GM21367 (cell line): ENCODE measurements around the gene WFDC9.
"Not testable (repeated sequence)": the region's sequence is repeated elsewhere in the genome, so short reads cannot be mapped to it uniquely, and the experiment has no call there.

Source experiments
- ATAC-seq: cut with Tn5 transposase; IDR thresholded peaks from one replicate; pipeline ENCODE4 v1.9.1; 2021; ENCODE audit not compliant: unreplicated experiment

WFDC9 gene

DNA sequence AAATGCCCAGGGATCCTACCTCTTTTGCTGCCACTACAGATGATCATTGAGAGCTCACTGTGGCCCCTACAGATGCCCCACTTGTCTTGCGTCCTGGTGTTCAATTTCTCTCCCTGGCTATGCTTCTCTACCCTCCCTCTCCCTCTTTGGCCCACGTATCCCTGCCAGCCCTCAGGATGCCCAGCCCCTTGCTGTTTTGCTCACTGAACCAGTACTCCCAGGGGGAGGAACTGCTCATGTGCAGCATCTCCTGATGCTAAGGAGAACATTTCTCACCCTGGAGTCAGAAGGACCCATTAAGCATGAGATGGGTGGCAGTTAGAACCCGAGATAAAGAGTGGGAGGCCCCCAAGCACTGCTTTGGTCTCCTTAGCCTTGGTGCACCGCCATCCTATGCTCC lies at the start of gene WFDC9:
Gene WFDC9 (minus strand): TSS at position 101 of the 400 bp plus-strand sequence. CDS start 21,103 bp downstream, outside the sequence.
- no peak for ATAC-seq

DNA sequence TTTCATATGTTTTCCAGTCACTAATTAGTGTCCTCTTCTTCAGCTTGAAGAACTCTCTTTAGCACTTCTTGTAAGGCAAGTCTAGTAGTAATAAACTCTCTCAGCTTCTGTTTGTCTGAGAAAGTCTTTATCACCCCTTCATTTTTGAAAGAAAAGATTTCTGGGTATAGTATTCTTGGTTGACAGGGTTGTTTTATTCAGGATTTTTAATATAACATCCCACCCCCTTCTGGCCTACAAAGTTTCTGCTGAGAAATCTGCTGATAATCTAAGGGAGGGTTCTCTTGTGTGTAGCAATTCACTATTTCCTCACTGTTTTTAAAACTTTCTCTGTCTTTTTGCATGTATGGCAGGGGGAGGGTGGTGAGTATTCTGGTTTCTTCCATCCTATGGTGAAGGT lies 48.6 kb upstream of the WFDC9 start:
- no peak for ATAC-seq

DNA sequence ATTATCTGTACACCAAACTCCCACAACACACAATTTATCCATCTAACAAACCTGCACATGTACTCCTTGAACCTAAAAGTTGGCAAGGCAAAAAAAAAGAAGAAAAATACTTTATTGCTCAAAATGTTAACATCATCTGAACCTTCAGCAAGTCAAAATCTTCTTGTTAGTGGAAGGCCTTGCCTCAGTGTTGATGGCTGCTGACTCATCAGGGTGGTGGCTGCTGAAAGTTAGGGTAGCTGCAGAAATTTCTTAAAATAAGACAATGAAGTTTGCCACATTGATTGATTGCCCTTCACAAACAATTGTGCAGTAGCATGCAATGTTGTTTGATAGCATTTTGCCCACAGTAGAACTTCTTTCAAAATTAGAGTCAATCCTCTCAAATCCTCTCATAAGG lies 41.7 kb upstream of the WFDC9 start:
- ATAC-seq, result no peak

DNA sequence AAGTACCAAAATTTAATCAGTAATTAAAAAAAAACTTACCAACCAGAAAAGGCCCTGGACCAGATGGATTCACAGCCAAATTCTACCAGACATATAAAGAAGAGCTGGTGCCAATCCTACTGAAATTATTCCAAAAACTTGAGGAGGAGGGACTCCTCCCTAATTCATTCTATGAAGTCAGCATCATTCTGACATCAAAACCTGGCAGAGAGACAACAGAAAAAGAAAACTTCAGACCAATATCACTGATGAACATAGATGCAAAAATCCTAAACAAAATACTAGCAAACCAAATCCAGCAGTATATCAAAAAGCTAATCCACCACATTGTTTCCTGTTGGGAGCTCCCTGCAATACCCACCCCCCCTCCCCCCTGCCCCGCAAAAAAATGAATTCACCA lies 39.1 kb upstream of the WFDC9 start, which contains the start of gene WFDC11:
Gene WFDC11 (minus strand): TSS at position 101 of the 400 bp plus-strand sequence. CDS start 19,639 bp downstream, outside the sequence.
- no peak for ATAC-seq

DNA sequence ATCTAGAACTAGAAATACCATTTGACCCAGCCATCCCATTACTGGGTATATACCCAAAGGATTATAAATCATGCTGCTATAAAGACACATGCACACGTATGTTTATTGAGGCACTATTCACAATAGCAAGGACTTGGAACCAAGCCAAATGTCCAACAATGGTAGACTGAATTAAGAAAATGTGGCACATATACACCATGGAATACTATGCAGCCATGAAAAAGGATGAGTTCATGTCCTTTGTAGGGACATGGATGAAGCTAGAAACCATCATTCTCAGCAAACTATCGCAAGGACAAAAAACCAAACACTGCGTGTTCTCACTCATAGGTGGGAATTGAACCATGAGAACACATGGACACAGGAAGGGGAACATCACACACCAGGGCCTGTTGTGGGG lies 26.0 kb upstream of the WFDC9 start:
- not testable (repeated sequence) for ATAC-seq

DNA sequence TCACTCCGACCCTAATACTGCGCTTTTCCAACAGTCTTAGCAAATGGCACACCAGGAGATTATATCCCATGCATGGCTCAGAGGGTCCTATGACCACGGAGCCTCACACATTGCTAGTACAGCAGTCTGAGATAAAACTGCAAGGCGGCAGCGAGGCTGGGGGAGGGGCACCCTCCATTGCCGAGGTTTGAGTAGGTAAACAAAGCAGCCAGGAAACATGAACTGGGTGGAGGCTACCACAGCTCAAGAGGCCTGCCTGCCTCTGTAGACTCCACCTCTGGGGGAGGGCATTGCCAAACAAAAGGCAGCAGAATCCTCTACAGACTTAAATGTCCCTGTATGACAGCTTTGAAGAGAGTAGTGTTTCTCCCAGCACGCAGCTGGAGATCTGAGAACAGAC lies 20.6 kb upstream of the WFDC9 start:
- ATAC-seq, result not testable (repeated sequence)

DNA sequence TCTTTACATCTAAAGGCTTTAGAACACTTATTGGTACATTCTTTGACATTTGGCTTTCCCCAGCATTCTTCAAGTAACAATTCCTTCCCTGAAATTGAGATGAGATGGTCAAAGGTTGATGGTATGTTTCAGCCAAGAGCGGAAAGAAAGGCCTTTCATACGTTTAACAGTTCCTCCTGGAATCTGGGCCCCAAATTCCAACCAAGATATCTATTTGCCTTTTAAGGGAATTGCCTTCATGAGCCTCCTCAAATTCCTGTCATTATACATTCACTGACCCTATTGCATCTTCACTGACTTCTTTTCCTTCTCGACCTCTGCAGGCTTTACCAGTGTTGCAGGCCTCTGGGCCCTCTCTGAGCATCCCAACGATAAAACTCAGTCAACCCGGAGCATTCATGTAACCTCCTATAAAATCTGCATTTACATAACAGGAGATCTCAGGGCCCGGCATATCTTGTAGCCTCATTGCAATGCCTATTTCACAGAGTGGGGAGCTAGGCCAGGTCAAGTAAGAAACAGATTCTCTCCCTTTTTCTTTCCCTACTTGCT lies 18.3 kb upstream of the WFDC9 start:
- no peak for ATAC-seq

DNA sequence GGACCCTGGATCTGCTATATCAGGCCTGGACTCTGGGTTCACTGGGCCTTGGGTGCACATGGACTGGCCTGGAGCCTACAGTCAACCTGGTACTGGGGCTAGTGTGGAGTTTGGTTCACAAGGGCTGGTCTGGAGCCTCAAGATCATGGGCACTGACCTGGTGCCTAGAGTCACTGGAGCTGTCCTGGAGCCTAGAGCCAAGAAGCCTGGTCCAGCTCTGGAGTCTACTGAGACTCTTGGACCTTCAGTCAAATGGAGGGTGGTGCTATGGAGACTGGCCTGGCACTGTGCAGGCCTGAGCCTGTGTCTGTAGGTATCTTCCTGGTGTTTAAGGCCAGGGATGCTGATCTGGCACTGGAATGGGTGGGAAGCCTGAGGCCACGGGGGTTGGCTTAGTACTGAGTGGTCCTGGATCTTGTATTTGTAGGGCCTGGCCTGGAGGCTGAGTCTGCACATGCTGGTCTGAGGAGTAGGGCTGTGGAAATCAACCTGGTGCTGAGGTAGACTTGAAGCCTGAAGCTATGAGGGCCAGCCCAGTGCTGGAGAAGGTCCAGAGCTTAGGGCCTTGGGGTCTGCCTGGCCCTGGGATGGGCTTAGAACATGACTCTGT lies 16.5 kb upstream of the WFDC9 start:
- no peak for ATAC-seq

DNA sequence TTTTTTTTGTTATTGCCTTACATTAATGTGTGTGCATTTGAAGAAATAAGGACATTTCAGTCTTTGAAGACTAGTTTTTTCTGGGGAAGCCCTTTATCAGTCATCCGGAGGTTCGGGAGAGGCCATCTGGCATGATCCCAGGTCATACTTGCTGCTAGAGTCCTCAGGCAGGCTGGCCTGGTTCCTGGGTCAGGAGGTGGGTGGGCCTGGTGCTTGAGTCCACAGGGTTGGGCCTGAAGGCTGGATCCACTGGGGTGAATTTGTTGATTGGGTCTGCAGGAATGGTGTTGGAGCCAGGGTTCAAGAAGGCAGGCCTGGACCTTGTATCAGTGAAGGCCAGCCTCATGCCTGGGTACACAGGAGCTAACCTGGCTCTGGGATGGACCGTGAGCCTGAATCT lies 15.8 kb upstream of the WFDC9 start:
- ATAC-seq, result no peak

DNA sequence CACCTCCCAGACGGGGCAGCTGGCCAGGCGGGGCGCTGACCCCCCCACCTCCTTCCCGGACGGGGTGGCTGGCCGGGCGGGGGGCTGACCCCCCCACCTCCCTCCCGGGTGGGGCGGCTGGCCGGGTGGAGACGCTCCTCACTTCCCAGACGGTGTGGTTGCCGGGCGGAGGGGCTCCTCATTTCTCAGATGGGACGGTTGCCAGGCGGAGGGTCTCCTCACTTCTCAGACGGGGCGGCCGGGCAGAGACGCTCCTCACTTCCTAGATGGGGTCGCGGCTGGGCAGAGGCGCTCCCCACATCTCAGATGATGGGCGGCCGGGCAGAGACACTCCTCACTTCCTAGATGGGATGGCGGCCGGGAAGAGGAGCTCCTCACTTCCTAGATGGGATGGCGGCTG lies 14.8 kb upstream of the WFDC9 start:
- ATAC-seq, result not testable (repeated sequence)

DNA sequence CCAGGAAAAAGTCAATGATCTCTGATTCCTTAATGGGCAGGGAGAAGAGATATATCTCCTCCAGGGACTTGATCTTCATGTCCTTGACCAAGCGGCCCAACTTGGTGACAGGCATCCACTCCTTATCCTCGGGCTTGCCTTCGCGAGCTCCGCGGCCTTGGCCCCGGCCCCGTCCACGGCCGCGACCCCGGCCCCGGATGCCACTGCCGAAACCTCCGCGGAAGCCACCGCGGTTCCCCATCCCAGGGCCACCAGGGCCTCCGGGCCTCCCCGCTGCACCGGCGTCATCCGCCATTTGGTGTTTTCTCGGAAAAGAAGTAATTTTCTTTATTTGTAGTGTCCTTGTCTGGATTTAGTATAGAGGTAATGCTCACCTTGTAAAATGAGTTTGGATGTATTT lies 10.0 kb upstream of the WFDC9 start:
- not testable (repeated sequence) for ATAC-seq

DNA sequence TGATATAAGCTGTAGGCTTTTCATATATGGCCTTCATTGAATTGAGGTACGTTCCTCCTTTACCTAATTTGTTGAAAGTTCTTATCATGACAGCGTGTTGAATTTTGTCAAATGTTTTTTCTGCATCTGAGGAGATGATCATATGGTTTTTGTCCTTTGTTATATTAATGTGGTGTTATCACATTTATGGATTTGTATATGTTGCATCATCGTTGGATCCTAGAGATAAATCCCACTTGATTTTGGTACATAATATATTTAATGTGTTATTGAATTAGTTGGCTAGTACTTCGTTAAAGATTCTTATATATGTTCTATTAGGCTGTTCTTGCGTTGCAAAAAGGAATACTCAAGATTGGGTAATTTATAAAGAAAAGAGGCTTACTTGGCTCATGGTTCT lies 8.6 kb upstream of the WFDC9 start:
- no peak for ATAC-seq

DNA sequence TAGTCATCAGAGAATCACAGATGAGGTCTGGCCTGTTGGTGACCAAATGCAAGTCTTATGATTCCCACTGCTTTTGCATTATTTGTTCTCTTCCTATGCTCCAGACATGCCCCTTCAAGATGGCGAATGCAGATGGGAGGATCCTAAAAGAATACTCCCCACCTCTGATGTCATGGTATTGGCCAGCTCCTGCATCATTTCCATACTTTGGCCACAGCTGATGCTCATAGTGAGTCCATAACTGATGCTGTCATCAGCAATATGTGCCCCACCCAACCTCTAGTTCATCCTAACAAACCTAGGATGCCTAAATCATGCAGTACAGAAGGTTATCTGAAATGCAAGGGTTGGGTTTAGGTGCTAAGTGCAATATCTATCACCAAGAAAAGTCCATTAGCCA lies 5.4 kb upstream of the WFDC9 start:
- no peak for ATAC-seq

DNA sequence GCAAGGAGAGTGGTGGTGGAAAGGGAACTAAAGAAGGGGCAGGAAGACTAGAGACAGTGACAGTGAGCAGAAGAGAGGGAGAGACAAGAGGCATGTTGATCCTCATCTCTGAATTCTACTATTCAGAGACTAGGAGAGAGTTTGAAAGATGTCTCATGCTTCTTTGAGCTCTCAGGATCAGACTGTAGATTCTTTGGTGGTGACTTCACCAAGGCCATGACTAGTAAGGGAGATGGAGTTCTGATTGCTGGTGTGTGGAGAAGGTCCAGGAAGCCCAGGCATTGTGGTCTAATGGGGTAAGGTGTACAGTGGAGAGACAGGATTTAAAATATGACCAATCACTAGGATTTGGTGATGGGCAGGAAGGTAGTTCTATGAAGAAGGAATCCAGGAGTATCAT lies 713 bp downstream of the WFDC9 start:
- no peak for ATAC-seq

DNA sequence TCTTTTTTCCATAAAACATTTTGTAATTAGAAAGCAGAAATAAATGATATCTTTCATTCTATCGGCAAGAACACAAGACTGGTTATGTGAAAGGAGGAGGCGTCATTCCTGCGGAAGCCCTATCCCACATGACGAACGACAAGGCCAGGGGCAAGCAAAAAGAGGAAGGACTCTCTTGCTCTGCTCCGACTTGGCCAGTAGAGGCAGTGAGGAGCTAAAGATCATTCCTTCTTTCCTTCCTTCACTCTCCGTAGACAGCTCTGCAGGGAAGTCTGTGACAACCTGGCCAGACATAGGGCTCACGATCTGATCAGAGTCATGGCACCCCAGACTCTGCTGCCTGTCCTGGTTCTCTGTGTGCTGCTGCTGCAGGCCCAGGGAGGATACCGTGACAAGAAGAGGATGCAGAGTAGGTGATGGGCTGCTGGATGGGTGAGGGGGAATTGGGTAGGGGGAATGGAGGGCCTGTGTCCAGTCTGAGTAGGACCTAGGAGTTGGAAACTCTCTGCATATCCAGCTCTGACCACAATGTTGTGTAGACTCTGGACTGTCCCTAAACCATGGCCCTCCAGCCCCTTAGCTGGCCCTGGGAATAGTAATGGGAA lies 1.5 kb downstream of the WFDC9 start, which contains the start of gene WFDC10A:
Gene WFDC10A (plus strand): TSS at position 244 of the 605 bp plus-strand sequence. CDS start 75 bp downstream, at position 319.
- ATAC-seq, result no peak

DNA sequence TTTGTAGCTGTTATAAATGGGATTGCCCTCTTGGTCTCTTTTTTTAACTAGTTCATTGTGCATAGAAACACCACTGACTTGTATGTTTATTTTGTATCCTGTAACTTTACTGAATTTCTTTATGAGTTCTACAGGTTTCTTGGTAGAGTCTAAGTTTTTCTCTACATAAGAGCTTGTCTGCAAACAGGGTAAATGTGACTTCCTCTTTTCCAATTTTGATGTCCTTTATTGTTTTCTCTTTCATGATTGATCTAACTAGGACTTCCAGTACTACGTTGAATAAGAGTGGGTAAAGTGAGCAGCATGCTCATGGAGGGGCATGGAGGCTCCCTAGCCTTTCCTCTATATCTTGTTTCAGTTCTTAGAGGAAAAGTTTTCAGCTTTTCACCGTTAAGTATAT lies 4.5 kb downstream of the WFDC9 start:
- ATAC-seq, result no peak

DNA sequence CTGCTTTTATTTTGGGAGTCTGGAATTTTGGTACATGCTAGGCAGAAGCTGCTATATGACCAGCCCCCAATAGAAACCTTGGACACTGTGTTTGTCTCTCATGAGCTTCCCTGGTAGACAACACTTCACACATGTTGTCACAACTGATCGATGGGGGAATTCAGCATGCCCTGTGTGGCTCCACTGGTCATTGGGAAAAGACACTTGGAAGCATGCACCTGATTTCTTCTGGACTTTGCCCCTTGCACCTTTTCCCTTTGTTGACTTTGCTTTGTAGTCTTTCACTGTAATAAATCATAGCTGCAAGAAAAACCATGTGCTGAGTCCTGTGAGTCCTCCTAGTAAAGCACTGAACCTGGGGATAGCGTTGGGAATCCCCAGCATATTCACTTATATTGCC lies 9.5 kb downstream of the WFDC9 start:
- no peak for ATAC-seq

DNA sequence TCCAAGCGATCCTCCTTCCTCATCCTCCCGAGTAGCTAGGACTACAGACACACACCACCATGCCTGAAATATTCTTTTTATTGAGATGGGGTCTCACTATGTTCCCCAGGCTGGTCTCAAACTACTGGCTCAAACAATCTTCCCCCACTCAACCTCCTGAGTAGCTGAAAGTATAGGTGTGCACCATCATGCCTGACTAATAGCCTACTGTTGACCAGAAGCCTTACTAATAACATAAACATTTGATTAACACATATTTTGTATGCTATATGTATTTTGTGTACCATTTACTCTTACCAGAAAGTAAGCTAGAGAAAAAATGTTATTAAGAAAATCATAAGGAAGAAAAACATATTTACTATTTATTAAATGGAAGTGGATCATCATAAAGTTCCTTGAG lies 13.5 kb downstream of the WFDC9 start:
- no peak for ATAC-seq

DNA sequence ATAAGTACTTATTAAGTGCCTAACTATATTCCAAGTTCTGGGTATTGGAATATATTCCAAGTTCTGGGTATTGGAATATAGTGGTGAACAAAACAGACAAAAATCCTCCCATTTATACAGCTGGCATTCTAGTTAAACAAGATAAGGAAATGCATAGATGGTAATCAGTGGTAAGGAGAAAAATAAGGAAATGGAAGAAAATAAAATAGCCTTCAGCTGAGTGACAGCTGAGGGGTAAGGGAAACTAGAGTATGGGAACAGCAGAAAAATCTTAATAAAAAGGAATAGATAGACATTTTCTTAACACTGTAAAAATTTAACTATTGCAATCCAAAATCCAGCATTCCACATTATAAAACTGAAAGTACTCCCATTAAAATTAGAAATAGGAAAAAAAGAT lies 18.8 kb downstream of the WFDC9 start:
- no peak for ATAC-seq

DNA sequence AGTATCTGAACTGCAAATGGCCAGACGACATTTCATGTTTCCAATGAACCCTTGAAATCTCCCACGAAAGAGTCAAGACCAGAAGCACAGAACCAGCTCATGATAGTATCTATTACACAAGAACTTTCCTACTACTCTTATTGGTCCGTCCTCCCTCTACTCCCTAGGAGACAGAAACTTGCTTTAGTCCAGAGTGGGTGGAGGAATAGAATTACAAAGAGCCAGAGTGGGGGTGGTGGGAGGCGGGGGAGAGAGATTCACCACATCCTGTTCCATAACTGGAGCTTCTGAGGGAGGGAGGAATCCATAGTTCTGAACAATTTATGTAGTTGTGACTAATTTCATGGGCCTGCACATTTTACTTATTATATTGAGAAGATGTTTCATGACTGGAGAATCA lies 20.0 kb downstream of the WFDC9 start:
- ATAC-seq, result no peak

DNA sequence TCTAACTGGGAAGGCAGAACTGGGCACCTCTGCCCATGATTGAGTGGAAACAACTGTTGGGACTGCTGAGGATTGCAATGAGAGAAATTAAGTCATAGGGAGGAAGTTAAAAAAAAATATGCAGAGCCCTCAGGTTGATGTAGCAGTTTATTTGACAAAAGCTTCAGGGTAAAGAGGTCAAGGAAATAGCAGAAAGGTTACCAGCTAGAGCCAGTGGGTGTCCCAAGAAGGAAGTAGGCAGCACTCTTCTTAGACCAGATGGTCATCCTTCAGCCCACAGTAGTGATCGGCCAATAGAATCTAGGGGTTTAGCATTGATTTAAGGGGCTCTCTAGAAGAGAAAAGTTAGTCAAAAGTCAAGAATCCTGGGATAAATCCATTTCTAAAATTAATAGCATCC lies 23.3 kb downstream of the WFDC9 start:
- ATAC-seq, result no peak

DNA sequence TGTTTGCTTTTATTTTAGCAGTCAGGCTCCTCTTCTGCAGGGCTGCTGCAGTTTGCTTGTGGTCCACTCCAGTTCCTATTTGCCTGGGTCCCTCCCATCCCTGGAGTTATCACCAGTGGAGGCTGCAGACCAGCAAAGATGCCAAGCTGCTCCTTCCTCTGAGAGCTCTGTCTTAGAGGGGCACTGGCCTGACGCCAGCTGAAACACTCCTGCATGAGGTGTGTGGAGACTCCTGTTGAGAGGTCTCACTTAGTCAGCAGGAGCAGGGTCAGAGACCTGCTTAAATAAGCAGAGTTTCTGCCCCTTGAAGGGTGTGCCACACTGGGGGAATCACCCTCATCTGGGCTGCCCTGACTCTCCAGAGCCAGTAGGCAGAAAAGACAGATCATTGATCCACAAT lies 35.8 kb downstream of the WFDC9 start:
- no peak for ATAC-seq

DNA sequence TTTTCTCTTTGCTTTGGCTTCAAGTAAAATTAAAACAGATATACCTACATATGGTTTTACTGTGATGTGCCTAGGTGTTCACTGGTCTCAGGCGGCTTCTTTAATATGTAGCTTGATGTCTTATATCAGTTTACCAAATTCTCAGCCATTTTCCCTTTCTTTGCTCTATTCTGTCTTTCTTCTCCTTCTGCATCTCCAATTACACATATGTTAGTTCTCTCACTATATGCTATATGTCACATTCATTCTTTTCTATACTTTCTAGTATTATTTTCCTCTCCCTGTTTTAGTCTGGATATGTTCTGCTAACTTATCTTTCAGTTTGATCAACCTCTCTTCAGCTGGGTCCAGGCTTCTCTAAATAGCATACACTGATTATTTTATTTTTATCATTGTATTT lies 37.6 kb downstream of the WFDC9 start:
- ATAC-seq, result no peak
